Kidney (tissue), 14 donors: Measurements from ENCODE around the gene FMC1. TPM values are rescaled to one million over a fixed set of nuclear protein-coding genes. Genes with fewer than 3 reads are reported as not detected.

Source experiments
- DNase-seq, 5 donors: peaks; one replicate each; pipeline ENCODE4 v3.0.0-alpha.2; 2013 to 2020
- FAIRE-seq: peaks from 2 replicates; lab custom pipeline; 2012; peaks lifted over from hg19 to GRCh38; lab: Jason Lieb, UNC
- H3K27ac ChIP-seq, 2 donors: one replicate each; pipeline ENCODE4 v1.7.0; 2013; ENCODE audit warnings: low read depth in 2 of 2, low read length in 2 of 2, inconsistent platforms in 1 of 2
- H3K27me3 ChIP-seq: one replicate; pipeline ENCODE4 v1.7.1; 2013; ENCODE audit warnings: low read length, inconsistent platforms; ENCODE audit not compliant: control insufficient read depth, insufficient read depth
- H3K36me3 ChIP-seq, 3 donors: one replicate each; pipeline versions ENCODE4 v1.7.0 to v1.7.1; 2013; ENCODE audit warnings: low read length in 3 of 3, control low read depth in 1 of 3, inconsistent platforms in 1 of 3; ENCODE audit not compliant: insufficient read depth in 3 of 3, control insufficient read depth in 2 of 3
- H3K4me1 ChIP-seq, 3 donors: one replicate each; pipeline versions ENCODE4 v1.7.0 to v1.7.1; 2013; ENCODE audit warnings: low read length in 3 of 3, inconsistent platforms in 1 of 3, low read depth in 1 of 3; ENCODE audit not compliant: control insufficient read depth in 2 of 3, insufficient read depth in 2 of 3
- H3K4me3 ChIP-seq, 3 donors: one replicate each; pipeline versions ENCODE4 v1.7.0 to v1.8.1; 2013; ENCODE audit warnings: low read length in 3 of 3, control low read depth in 1 of 3, inconsistent platforms in 1 of 3
- H3K9ac ChIP-seq, 3 donors: one replicate each; pipeline versions ENCODE4 v1.7.0 to v1.7.1; 2013; ENCODE audit warnings: low read length in 3 of 3, control low read depth in 1 of 3, inconsistent platforms in 1 of 3
- H3K9me3 ChIP-seq, 3 donors: one replicate each; pipeline versions ENCODE4 v1.7.0 to v1.7.1; 2013; ENCODE audit warnings: low read length in 3 of 3, control low read depth in 1 of 3, inconsistent platforms in 1 of 3; ENCODE audit not compliant: control insufficient read depth in 2 of 3, insufficient read depth in 1 of 3
- intact Hi-C: fragments of 100-400 bp; cut with DNase I; formaldehyde crosslinking; loops from one replicate; pipeline ENCODE4 v1.11.1; 2022
- polyA plus RNA-seq: library from polyadenylated mRNA; stranded (reverse); fragments of 350-450 nt; fragmentation: Illumina TruSeq; extraction: RNeasy Lipid Tissue Mini Kit (QIAGEN cat#74804); gene quantifications from one replicate; pipeline ENCODE4 v1.2.3, GENCODE V29; 2014; ENCODE audit warnings: low read depth, low replicate concordance; ENCODE audit not compliant: insufficient read depth
- total RNA-seq: library from RNA; stranded (reverse); fragmentation: NEBNext Ultra II Directional; extraction: Animal tissue kit (Norgen Biotek cat#: 25700); gene quantifications from one replicate; pipeline ENCODE4 v1.2.1, GENCODE V29; 2021
- TF ChIP-seq, protein P1 (sequence below): IDR thresholded peaks from 3 replicates; pipeline ENCODE4 v1.5.1; 2012; ENCODE audit warnings: mild to moderate bottlenecking, moderate library complexity, borderline replicate concordance; ENCODE audit not compliant: insufficient read depth; ENCODE audit errors: extremely low read depth
- donor health status: control.
- donor health status: control.
- donor health status: control.
- donor health status: control.
- donor health status: control.
- donor health status: DM: yes; HTN: yes; CAD: no.
- donor health status: Normal renal cell carcinoma (clear cell type).

Gene FMC1
- total and polyA plus RNA-seq, 2 donors from 2014 or later = 23.0 to 109 TPM

DNA sequence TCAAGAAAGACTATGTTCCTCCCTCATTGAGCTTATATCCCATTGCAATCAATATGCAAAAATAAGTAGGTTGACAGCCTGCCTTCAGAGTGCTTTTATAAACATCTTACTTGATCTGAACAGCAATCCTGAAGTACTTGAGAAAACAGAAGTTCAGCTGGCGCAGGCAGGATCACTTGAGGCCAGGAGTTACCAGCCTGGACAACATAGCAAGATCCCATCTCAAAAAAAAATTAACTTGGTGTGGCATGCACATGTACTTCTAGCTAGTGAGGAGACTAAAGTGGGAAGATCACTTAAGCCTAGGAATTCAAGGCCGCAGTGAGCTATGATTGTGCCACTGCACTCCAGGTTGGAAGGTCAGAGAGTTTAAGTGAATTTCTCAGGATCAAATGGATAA is 48.6 kb downstream of the FMC1 start:
- DNase-seq (no peak), FAIRE-seq (no peak)
- Histone ChIP-seq H3K27me3 (no peaks in the 10 kb centered on the region), H3K4me3 (no peak overlapping the region), H3K9me3 (no peaks in the 10 kb centered on the region), H3K4me1 (no peaks in the 10 kb centered on the region), H3K36me3 (peaks cover 5 to 17% (median 9%) of the 10 kb centered on the region in 3 donors), H3K27ac (no peak overlapping the region), H3K9ac (no peak overlapping the region)
- TF ChIP-seq, protein P1, sequence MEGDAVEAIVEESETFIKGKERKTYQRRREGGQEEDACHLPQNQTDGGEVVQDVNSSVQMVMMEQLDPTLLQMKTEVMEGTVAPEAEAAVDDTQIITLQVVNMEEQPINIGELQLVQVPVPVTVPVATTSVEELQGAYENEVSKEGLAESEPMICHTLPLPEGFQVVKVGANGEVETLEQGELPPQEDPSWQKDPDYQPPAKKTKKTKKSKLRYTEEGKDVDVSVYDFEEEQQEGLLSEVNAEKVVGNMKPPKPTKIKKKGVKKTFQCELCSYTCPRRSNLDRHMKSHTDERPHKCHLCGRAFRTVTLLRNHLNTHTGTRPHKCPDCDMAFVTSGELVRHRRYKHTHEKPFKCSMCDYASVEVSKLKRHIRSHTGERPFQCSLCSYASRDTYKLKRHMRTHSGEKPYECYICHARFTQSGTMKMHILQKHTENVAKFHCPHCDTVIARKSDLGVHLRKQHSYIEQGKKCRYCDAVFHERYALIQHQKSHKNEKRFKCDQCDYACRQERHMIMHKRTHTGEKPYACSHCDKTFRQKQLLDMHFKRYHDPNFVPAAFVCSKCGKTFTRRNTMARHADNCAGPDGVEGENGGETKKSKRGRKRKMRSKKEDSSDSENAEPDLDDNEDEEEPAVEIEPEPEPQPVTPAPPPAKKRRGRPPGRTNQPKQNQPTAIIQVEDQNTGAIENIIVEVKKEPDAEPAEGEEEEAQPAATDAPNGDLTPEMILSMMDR = no peak
- intact Hi-C loops = no loop called here

DNA sequence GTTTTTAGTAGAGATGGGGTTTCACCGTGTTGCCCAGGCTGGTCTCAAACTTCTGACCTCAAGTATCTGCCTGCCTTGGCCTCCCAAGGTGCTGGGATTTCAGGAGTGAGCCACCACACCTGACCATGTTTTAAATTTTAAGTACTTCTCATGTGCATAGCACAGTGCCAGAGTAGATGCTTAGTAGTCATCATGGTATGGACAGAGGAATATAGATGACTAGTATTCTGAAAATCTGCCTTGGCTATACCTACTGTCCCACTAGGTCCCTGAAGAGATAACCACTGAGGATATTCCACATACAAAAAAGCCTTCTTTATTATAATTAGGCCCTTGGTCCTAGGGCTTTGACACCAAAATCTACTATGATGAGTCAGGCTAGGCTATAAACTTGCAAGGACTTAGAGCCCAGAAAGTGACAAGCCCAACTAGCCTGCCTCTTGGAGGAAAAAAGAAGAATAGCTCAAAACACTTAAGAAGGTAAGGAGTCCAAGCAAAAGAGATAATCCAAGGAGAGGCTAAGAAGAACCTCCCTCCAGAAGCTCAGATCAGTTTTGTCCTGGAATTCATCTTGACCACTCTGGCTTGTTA is 52.6 kb downstream of the FMC1 start:
- H3K4me3 ChIP-seq = no peak overlapping the region
- FAIRE-seq (no peak), DNase-seq (no peak)
- TF ChIP-seq, protein P1 = no peak
- no peak overlapping the region for H3K27ac ChIP-seq
- H3K9me3 ChIP-seq = no peaks in the 10 kb centered on the region
- intact Hi-C loops = no loop called here
- no peak overlapping the region for H3K9ac ChIP-seq
- H3K36me3 ChIP-seq = peaks cover 2 to 26% (median 3%) of the 10 kb centered on the region in 3 donors
- H3K27me3 ChIP-seq = no peaks in the 10 kb centered on the region
- no peaks in the 10 kb centered on the region for H3K4me1 ChIP-seq

- Histone ChIP-seq H3K36me3 (peaks cover 2 to 26% (median 3%) of the 10 kb centered on the region in 3 donors), H3K4me1 (no peaks in the 10 kb centered on the region), H3K27me3 (no peaks in the 10 kb centered on the region), H3K9me3 (no peaks in the 10 kb centered on the region), H3K9ac (no peak overlapping the region), H3K4me3 (no peak overlapping the region), H3K27ac (no peak overlapping the region)
- intact Hi-C loops = no loop called here
- DNase-seq = no peak
- TF ChIP-seq, protein P1 = no peak
- FAIRE-seq = no peak
These were observed 53.4 kb downstream of the FMC1 start for GRCh38 chr7:139394540-139394939.

Other genes with a start within 250 kb of the FMC1 start
- gene ZC3HAV1, start 231.6 kb upstream of the FMC1 start, total RNA-seq = 40.2 TPM
- gene ZC3HAV1, start 231.6 kb upstream of the FMC1 start, polyA plus RNA-seq = 11.1 TPM
- gene UBN2, start 110.1 kb upstream of the FMC1 start, total RNA-seq = 22.2 TPM
- 2.0 TPM for gene UBN2, start 110.1 kb upstream of the FMC1 start, polyA plus RNA-seq
- gene LUC7L2, start 18.6 kb downstream of the FMC1 start, total RNA-seq = 97.9 TPM
- gene LUC7L2, start 18.6 kb downstream of the FMC1 start, polyA plus RNA-seq = 33.0 TPM
- 4.0 TPM for gene KLRG2, start 142.3 kb downstream of the FMC1 start, total RNA-seq
- 2.0 TPM for gene KLRG2, start 142.3 kb downstream of the FMC1 start, polyA plus RNA-seq
- gene CLEC2L, start 182.3 kb downstream of the FMC1 start, total RNA-seq = not detected
- gene CLEC2L, start 182.3 kb downstream of the FMC1 start, polyA plus RNA-seq = not detected